GM10248 (cell line): Measurements from ENCODE around the gene HOXC12.

Experiments
- CTCF ChIA-PET: fragments of 300-600 bp; sonication (Branson Sonifier 250); formaldehyde crosslinking; extraction: SDS; loops from one replicate; lab custom pipeline; 2021; ENCODE audit warnings: antibody characterized with exemption; lab: Yijun Ruan, JAX
- POLR2A ChIA-PET: fragments of 350-650 bp; sonication (Branson Sonifier 250); formaldehyde crosslinking; extraction: SDS; loops from one replicate; lab custom pipeline; 2020; ENCODE audit warnings: antibody characterized with exemption; lab: Yijun Ruan, JAX
- DNase-seq: peaks from one replicate; pipeline ENCODE4 v3.0.0; 2012; ENCODE audit errors: extremely low spot score
- CTCF ChIP-seq: IDR thresholded peaks from 2 replicates; pipeline ENCODE4 v1.5.1; 2012; ENCODE audit warnings: mild to moderate bottlenecking, low read depth; ENCODE audit errors: extremely low read depth, missing control alignments, control extremely low read depth

The HOXC12 gene

GRCh38 chr12:53971129-53971528, 16.4 kb downstream of the HOXC12 start:
- DNase-seq, result no peak
- CTCF ChIA-PET, result interaction anchor here (1.1 to 2.9 kb wide), 3 partner anchors 8 to 236 kb away, joined by 3 to 8 read pairs (median 4); partner anchors contain the start of gene HOXC5
- TF ChIP-seq CTCF, result no peak
- POLR2A ChIA-PET, result no interaction called here

GRCh38 chr12:53971686-53972085, 17.0 kb downstream of the HOXC12 start:
- POLR2A ChIA-PET, result no interaction called here
- CTCF ChIA-PET, result interaction anchor here (0.7 to 2.9 kb wide), 4 partner anchors 9 to 235 kb away, joined by 3 to 8 read pairs (median 4); partner anchors contain the start of genes HOXC10 and HOXC5

GRCh38 chr12:53972152-53972702, 17.5 kb downstream of the HOXC12 start:
- POLR2A ChIA-PET, result no interaction called here
- no peak for TF ChIP-seq CTCF
- CTCF ChIA-PET, result interaction anchor here (0.7 to 2.9 kb wide), 3 partner anchors 9 to 235 kb away, joined by 3 to 8 read pairs (median 3); partner anchors contain the start of gene HOXC10
- no peak for DNase-seq

More at GRCh38 chr12:53971686-53972085, 17.0 kb downstream of the HOXC12 start:
- no peak for TF ChIP-seq CTCF
- no peak for DNase-seq

- TF ChIP-seq CTCF, result no peak
- CTCF ChIA-PET, result interaction anchor here (2.9 kb wide), 1 partner anchor 234 kb away, joined by 8 read pairs; no protein-coding TSS in a partner anchor
- no peak for DNase-seq
- POLR2A ChIA-PET, result no interaction called here
These were observed 18.1 kb downstream of the HOXC12 start, which contains the start of gene HOXC11 for GRCh38 chr12:53972722-53973235. HOXC11 (plus strand) TSS chr12:53973126; CDS start chr12:53973242, 116 bp downstream.

GRCh38 chr12:53973236-53974042, 18.7 kb downstream of the HOXC12 start:
- ChIA-PET POLR2A (no interaction called here), CTCF (interaction anchor here (2.9 kb wide), 1 partner anchor 234 kb away, joined by 8 read pairs; no protein-coding TSS in a partner anchor)
- no peak for TF ChIP-seq CTCF
- DNase-seq, result no peak
